ENCODE data around the gene XPR1. TPM values are rescaled to one million over a fixed set of nuclear protein-coding genes. Genes with fewer than 3 reads are reported as not detected.
"Not testable (repeated sequence)": the region's sequence is repeated elsewhere in the genome, so short reads cannot be mapped to it uniquely, and the experiment has no call there.

Gene XPR1
- total RNA-seq, 1 experiment from 2014 or later: 16.8 TPM

- no peak for DNase-seq
- Histone ChIP-seq H3K79me2 (ENCODE audit: low read depth) (no peaks in the 10 kb centered on the region), H3K9me2 (ENCODE audit: insufficient read depth) (no peaks in the 10 kb centered on the region), H2AFZ (no peak overlapping the region), H3K4me1 (replicated peaks; ENCODE audit: insufficient read depth) (no peaks in the 10 kb centered on the region), H3K36me3 (ENCODE audit: low read depth) (no peaks in the 10 kb centered on the region), H3K4me2 (no peak overlapping the region), H3K27me3 (ENCODE audit: insufficient read depth, low read depth) (no peaks in the 10 kb centered on the region), H3K4me3 (no peak overlapping the region), H3K27ac (no peak overlapping the region), H4K20me1 (ENCODE audit: insufficient read depth) (no peaks in the 10 kb centered on the region), H3K9me3 (ENCODE audit: insufficient read depth, low read depth) (no peaks in the 10 kb centered on the region), H3F3A (ENCODE audit: insufficient read depth, low read depth) (no peaks in the 10 kb centered on the region)
- intact Hi-C loops (cut with micrococcal nuclease; ENCODE audit: unreplicated experiment): no loop called here
- POLR2A ChIA-PET (ENCODE audit: unreplicated experiment): no interaction called here
- TF ChIP-seq EZH2 (IDR thresholded peaks at IDR 0.05; ENCODE audit: low read depth): no peak
- TF ChIP-seq CTCF (conservative IDR thresholded peaks at IDR 0.05): no peak
- CTCF ChIA-PET: no interaction called here
- BruUV-seq (replicated peaks): no TSS peak
These were observed 11.9 kb downstream of the XPR1 start for GRCh38 chr1:180643693-180644092.

GRCh38 chr1:180644526-180645192 lies 12.8 kb downstream of the XPR1 start:
- H3K36me3 ChIP-seq (ENCODE audit: low read depth): no peaks in the 10 kb centered on the region
- H3F3A ChIP-seq (ENCODE audit: insufficient read depth, low read depth): no peaks in the 10 kb centered on the region
- no peaks in the 10 kb centered on the region for H3K27me3 ChIP-seq (ENCODE audit: insufficient read depth, low read depth)
- H3K4me2 ChIP-seq: no peak overlapping the region
- no peaks in the 10 kb centered on the region for H3K9me3 ChIP-seq (ENCODE audit: insufficient read depth, low read depth)
- H3K79me2 ChIP-seq (ENCODE audit: low read depth): no peaks in the 10 kb centered on the region
- H3K27ac ChIP-seq: no peak overlapping the region
- no peaks in the 10 kb centered on the region for H4K20me1 ChIP-seq (ENCODE audit: insufficient read depth)
- no TSS peak for BruUV-seq (replicated peaks)
- intact Hi-C loops (cut with micrococcal nuclease; ENCODE audit: unreplicated experiment): no loop called here
- POLR2A ChIA-PET (ENCODE audit: unreplicated experiment): no interaction called here
- DNase-seq: no peak
- CTCF ChIA-PET: no interaction called here
- H3K9me2 ChIP-seq (ENCODE audit: insufficient read depth): no peaks in the 10 kb centered on the region
- H3K4me1 ChIP-seq (replicated peaks; ENCODE audit: insufficient read depth): no peaks in the 10 kb centered on the region
- no peak overlapping the region for H3K4me3 ChIP-seq
- no peak overlapping the region for H2AFZ ChIP-seq
- TF ChIP-seq CTCF (conservative IDR thresholded peaks at IDR 0.05) (no peak), EZH2 (IDR thresholded peaks at IDR 0.05; ENCODE audit: low read depth) (no peak)

GRCh38 chr1:180645261-180645660 lies 13.4 kb downstream of the XPR1 start:
- H3K79me2 ChIP-seq (ENCODE audit: low read depth); H2AFZ ChIP-seq; intact Hi-C loops (cut with micrococcal nuclease; ENCODE audit: unreplicated experiment); CTCF ChIA-PET; H3K36me3 ChIP-seq (ENCODE audit: low read depth); POLR2A ChIA-PET (ENCODE audit: unreplicated experiment); H3K27me3 ChIP-seq (ENCODE audit: insufficient read depth, low read depth); H3K9me2 ChIP-seq (ENCODE audit: insufficient read depth); H3K4me3 ChIP-seq; DNase-seq; H3K4me1 ChIP-seq (replicated peaks; ENCODE audit: insufficient read depth); H3F3A ChIP-seq (ENCODE audit: insufficient read depth, low read depth); BruUV-seq (replicated peaks); H3K9me3 ChIP-seq (ENCODE audit: insufficient read depth, low read depth); H3K27ac ChIP-seq; H4K20me1 ChIP-seq (ENCODE audit: insufficient read depth); H3K4me2 ChIP-seq: not testable (repeated sequence)

GRCh38 chr1:180646093-180646492 lies 14.3 kb downstream of the XPR1 start:
- intact Hi-C loops (cut with micrococcal nuclease; ENCODE audit: unreplicated experiment): no loop called here
- H3K4me2 ChIP-seq: no peak overlapping the region
- POLR2A ChIA-PET (ENCODE audit: unreplicated experiment): no interaction called here

More at GRCh38 chr1:180646093-180646492, 14.3 kb downstream of the XPR1 start:
- no TSS peak for BruUV-seq (replicated peaks)
- H3K9me2 ChIP-seq (ENCODE audit: insufficient read depth): no peaks in the 10 kb centered on the region
- no peaks in the 10 kb centered on the region for H4K20me1 ChIP-seq (ENCODE audit: insufficient read depth)
- TF ChIP-seq EZH2 (IDR thresholded peaks at IDR 0.05; ENCODE audit: low read depth): no peak
- TF ChIP-seq CTCF (conservative IDR thresholded peaks at IDR 0.05): no peak
- no peaks in the 10 kb centered on the region for H3K27me3 ChIP-seq (ENCODE audit: insufficient read depth, low read depth)
- no peak overlapping the region for H3K27ac ChIP-seq
- H3K9me3 ChIP-seq (ENCODE audit: insufficient read depth, low read depth): no peaks in the 10 kb centered on the region
- no peaks in the 10 kb centered on the region for H3F3A ChIP-seq (ENCODE audit: insufficient read depth, low read depth)
- H3K4me1 ChIP-seq (replicated peaks; ENCODE audit: insufficient read depth): no peaks in the 10 kb centered on the region
- H3K4me3 ChIP-seq: no peak overlapping the region
- H3K79me2 ChIP-seq (ENCODE audit: low read depth): no peaks in the 10 kb centered on the region
- H2AFZ ChIP-seq: no peak overlapping the region
- CTCF ChIA-PET: no interaction called here
- DNase-seq: no peak
- no peaks in the 10 kb centered on the region for H3K36me3 ChIP-seq (ENCODE audit: low read depth)

Data from PC-9 (cell line).